ENCODE data around the gene PCNX4.

PCNX4 gene

GRCh38 chr14:60175255-60175902 is 83.7 kb downstream of the PCNX4 start:
- DNase-seq, result no peak

- no peak for DNase-seq
Measured at GRCh38 chr14:60178164-60178563, 86.4 kb downstream of the PCNX4 start.

DNA sequence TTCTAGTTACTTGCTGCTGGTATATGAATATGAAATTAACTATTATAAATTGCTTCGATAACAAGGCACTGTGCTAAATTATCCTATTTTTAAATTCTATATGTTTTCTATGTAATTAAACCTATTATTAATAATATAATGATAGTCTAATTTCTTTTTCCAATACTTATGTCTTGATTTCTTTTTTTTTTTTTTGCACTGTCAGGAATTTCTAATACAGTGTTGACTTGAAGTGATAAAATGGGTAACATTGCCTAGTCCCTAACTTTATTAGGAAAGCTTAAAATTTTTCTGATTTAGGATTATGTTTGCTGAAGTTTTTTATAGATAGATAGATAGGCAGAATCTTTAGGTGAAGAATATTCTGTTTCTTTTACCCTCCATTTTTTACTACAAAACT is 87.1 kb downstream of the PCNX4 start:
- no peak for DNase-seq

DNA sequence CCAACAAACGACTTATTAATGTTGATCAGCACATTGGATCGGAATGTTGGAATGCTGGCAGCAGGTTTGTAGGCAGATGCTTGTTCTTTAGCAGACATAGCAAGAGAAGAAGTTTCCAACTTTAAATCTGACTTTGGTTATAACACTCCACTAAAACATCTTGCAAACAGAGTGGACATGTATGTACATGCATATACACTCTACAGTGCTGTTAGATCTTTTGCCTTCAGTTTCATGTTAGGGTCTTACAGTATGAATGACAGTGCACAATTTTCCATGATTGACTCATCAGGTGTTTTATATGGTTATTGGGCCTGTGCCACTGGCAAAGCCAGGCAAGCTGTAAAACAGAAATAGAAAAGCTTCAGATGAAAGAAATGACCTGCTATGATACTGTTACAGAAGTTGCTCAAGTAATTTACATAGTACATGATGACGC is 87.7 kb downstream of the PCNX4 start:
- DNase-seq, result no peak

DNA sequence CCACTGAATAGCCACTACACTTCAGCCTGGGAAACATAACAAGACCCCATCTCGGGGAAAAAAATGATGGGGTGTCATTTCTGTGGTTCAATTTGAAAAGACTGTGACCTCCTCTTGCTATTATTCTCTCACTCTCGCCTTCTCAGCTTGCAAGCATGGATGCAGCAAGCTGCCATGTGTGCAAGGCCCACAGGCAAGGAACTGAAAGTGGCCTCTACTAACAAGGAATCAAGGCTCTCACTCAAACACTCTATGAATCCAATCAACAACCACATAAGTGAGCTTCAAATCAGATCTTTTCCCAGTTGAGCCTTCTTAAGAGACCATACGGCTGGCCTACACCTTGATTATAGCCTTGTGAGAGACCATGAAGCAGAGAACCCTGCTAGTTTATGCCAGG is 91.4 kb downstream of the PCNX4 start:
- DNase-seq, result no peak

GRCh38 chr14:60183741-60184140 is 92.0 kb downstream of the PCNX4 start:
- peak; percentile 22 for DNase-seq

DNA sequence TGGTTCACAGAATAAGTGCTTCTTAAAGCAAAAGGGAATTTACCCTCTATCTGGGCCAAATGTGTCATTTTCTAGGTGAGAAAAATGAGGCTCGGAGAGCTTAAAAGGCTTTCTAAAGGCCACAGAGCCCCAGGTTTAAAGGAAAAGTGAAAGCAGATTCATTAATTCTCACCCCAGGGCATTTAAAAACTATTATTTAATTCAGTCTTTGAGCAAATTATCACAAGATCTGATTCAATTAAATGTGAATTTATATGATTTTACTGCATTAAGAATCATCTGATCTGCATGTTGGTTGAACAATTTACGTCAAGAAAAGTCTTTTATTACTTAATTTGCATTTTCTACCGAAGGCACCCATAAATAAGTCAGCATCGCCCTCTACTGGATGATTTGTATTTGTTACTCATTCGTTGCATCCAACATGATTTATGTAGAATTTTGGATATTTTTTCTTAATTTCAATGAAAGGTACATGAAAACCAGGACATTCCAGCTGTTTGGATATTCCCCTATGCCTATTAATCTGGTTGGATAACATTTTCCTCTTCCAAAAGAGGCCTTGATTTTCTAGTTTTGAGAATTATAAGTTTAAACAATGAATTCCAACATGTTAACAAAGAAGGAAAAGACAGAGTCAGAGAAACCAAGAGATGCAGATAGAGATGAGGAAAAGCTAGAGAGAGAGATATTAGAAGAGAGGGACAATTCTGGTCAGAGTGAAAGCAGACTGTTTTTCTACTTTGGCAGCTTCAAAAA is 92.6 kb downstream of the PCNX4 start:
- DNase-seq, result peak; percentile 75

- DNase-seq, result no peak
Measured at GRCh38 chr14:60184905-60185555, 93.3 kb downstream of the PCNX4 start.

DNA sequence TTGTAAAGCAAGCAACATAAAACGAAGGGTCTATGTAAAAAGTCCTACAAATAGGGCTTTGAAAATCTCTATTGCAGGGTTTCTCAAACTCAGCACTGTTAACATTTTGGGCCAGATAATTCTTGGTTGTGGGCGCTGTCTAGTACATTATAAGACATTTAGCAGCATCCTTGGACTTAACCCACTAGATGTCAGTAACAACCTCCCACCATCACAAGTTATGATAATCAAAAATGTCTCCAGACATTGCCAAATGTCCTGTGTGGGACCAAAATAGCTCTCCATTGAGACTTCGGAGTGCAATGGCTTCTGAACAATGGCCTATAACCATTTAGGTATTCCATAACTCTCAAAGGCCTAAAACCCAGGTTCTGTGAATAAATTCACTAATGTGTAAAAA is 96.4 kb downstream of the PCNX4 start:
- no peak for DNase-seq

DNA sequence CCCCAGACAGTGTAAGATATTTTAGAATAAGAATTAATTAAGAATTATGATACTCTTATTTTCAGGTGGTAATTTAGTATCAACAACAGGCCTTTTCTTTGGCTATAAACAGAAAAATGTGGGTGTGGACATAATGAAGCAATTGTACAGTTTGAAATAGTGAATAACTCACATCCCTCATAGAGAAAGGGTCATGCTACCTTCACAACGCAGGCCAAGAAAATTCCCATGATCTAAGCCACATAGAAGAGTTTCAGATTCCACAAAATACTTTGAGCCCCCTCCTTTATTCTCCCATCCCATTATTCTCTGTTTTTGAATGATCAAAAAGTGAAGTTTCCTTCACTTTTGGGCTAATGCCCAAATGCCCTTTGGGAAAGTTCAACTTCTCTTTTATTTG is 97.0 kb downstream of the PCNX4 start:
- DNase-seq, result no peak

GRCh38 chr14:60189923-60190840 is 98.5 kb downstream of the PCNX4 start:
- DNase-seq, result no peak

DNA sequence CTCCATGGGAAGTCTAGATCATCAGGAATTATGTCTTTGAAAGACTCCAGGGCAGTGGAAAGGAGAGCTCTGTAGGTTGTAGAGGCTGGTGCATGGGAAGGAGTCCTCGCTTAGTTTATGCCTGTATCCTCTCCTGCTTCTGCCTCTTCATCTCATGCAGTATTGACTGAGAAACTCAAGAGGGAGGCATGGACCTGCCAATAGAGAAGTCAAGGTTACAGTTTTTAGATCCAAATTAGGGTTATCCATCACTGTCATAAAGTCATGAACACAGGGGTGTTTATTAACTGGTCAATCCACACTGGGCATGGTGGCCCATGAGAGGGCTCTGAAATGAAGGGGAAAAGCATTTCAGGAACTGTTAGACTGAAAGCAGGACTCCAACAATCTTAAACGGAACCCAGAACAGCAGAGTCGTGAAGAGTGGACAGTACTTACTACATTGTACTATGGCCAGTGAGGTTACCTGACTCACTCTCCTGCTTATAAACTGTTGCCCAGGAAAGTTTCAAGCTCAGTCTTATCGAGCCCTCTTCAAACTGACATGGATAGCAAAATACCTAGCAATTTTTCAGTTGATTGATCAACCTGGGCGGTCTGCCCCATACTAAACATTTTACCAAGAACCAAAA is 103.6 kb downstream of the PCNX4 start:
- DNase-seq, result no peak

DNA sequence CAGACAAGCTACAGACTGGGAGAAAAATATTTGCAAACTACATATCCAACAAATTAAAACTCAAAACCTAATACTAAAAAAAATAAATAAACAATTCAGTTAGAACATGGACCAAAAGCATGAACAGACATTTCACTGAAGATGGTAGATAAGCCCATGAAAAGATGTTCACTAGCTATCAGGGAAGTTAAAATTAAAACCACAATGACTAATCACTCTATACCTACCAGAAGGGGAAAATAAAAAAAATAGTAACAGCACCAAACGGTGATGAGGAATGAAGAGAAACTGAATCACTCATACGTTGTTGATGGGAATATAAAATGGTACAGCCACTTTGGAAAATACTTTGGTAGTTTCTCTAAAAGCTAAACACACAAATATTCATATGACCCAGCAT is 104.6 kb downstream of the PCNX4 start:
- no peak for DNase-seq

- no peak for DNase-seq
Measured at GRCh38 chr14:60197629-60198303, 106.0 kb downstream of the PCNX4 start.

GRCh38 chr14:60199321-60199720 is 107.6 kb downstream of the PCNX4 start:
- DNase-seq, result no peak

DNA sequence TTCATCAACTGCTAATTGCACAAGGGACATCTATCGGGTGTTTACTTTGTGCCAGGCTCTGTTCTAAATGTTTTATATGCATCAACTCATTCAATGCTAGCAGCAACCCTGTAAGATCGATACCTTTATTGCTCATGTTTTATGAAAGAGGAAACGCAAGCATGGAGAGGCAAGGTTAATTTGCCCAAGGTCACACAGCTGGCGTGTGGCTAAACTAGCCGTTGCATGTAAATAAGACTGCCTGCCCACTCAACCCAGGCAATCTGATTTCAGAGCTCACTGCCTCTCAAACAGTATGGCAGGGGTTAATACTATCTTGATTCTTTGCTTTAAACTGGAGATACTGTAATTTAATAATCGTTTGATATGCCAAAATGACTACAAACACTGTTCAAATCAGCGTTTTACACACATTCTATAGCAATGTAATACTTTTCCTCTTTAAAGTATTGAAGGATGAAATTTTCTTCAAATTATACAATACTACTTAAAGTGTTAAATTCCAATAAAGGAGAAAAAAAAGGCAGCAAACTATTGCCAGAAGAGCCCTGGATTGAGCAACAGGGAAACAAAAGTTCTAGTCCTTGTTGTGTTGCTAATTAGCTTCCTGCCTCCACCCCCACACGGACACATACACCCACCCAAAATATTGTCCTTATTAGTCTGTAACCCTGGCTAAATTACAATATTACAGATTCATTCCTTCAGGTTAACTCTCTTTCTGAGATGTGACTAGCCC is 112.5 kb downstream of the PCNX4 start:
- no peak for DNase-seq

- no peak for DNase-seq
Measured at GRCh38 chr14:60204843-60205774, 113.4 kb downstream of the PCNX4 start.

GRCh38 chr14:60206249-60206670 is 114.5 kb downstream of the PCNX4 start:
- DNase-seq, result no peak

DNA sequence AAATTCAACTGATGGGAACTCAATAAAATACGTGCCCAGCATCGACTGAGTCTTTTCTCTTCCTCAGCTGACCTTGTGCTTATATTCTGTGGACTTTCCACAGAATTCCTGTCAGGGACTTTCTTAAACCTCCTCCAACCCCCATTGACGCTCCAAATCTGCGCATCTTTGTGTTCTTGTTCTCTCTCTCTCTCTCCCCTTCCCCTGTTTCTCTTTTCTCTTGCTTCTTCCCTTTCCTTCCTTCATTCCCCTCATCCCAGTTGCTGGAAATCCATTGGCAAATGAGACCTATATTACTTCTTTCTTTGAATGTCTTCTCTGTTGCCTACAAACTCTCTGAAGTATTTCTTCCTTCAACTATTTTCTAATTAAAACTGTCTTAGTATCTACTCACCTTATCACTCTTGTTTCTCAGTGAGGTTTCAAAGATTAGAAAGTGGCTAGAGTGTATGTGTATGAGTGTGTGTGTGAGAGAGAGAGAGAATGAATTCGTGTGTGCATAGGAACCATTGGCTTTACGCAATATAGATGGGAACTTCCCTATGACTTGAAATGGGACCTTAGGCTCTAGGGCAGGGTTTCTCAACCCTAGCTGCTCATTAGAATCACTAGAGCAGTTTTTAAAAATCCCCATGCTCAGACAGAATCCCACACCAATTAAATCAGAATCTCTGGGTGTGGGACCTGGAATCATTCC is 115.3 kb downstream of the PCNX4 start:
- DNase-seq, result no peak
